K562 (cell line): ENCODE measurements around the gene LAP3. TPM values are rescaled to one million over a fixed set of nuclear protein-coding genes. Genes with fewer than 3 reads are reported as not detected.

Source experiments
- ATAC-seq: fragments of 200-7000 bp; cut with Tn5 transposase; 3 replicates; pipeline ENCODE4 v1.9.1; 2020; ENCODE audit warnings: moderate library complexity
- BruUV-seq: library from RNA; stranded (reverse); fragments of 400-500 nt; replicated peaks from 2 replicates; lab custom pipeline; 2021; lab: Mats Ljungman, UMichigan
- CTCF ChIA-PET: fragments of 300-600 bp; formaldehyde crosslinking; extraction: SDS; loops from one replicate; lab custom pipeline; 2021; ENCODE audit warnings: low intra/inter-chr PET ratio; lab: Yijun Ruan, JAX
- POLR2A ChIA-PET: fragments of 300-600, 350-650 bp; sonication (Branson Sonifier 250); formaldehyde crosslinking; extraction: SDS; loops from one replicate; lab custom pipeline; 2021; ENCODE audit warnings: antibody characterized with exemption, inconsistent platforms; lab: Yijun Ruan, JAX
- DNase-seq, 4 experiments: peaks; one replicate each; pipeline versions ENCODE4 v3.0.0 to v3.0.0-alpha.2; 2011 to 2018; ENCODE audit warnings: low spot score in 3 of 4, mixed read lengths in 3 of 4; ENCODE audit errors: extremely low read depth in 1 of 4
- FAIRE-seq: peaks from 2 replicates; lab custom pipeline; 2011; peaks lifted over from hg19 to GRCh38; lab: Jason Lieb, UNC
- H2AFZ ChIP-seq: 2 replicates; pipeline ENCODE4 v1.6.0; 2011; ENCODE audit warnings: low read depth, low read length, control low read depth, inconsistent platforms
- H3K27ac ChIP-seq: fragments of 200-600 bp; 3 replicates; pipeline ENCODE4 v1.8.0; 2011; ENCODE audit warnings: low read depth, mild to moderate bottlenecking, control low read depth, inconsistent platforms, low read length, moderate library complexity, mixed read lengths; ENCODE audit errors: extremely low read depth
- H3K27me3 ChIP-seq, 2 experiments: fragments of 300-600 bp in 1 of 2; 2 replicates in 1 of 2; 3 replicates in 1 of 2; pipeline versions ENCODE4 v1.6.0 to v1.8.0; 2011; ENCODE audit warnings: inconsistent platforms in 2 of 2, low read length in 2 of 2, mild to moderate bottlenecking in 1 of 2, mixed read lengths in 1 of 2, moderate library complexity in 1 of 2; ENCODE audit not compliant: control insufficient read depth in 2 of 2, insufficient read depth in 2 of 2
- H3K36me3 ChIP-seq: fragments of 300-600 bp; 3 replicates; pipeline ENCODE4 v1.8.0; 2011; ENCODE audit warnings: mild to moderate bottlenecking, low read length, inconsistent platforms; ENCODE audit not compliant: control insufficient read depth, insufficient read depth
- H3K4me1 ChIP-seq, 2 experiments: fragments of 200-600 bp in 1 of 2; replicated peaks in 1 of 2; 2 replicates in 1 of 2; 3 replicates in 1 of 2; pipeline versions ENCODE4 v1.5.1 to v1.8.0; 2011; ENCODE audit warnings: inconsistent platforms in 2 of 2, low read length in 2 of 2, mild to moderate bottlenecking in 1 of 2, mixed read lengths in 1 of 2, moderate library complexity in 1 of 2; ENCODE audit not compliant: control insufficient read depth in 2 of 2, insufficient read depth in 2 of 2
- H3K4me2 ChIP-seq: 2 replicates; pipeline ENCODE4 v1.6.1; 2011; ENCODE audit warnings: low read length, control low read depth, inconsistent platforms, mixed read lengths; ENCODE audit not compliant: insufficient read depth
- H3K4me3 ChIP-seq: fragments of 200-600 bp; sonication (generic), shearing (Covaris generic); 2 replicates; pipeline ENCODE4 v1.5.1; 2016; ENCODE audit warnings: control low read depth, inconsistent platforms
- H3K79me2 ChIP-seq: fragments of 200-600 bp; 3 replicates; pipeline ENCODE4 v1.8.0; 2011; ENCODE audit warnings: low read length, inconsistent platforms; ENCODE audit not compliant: control insufficient read depth, insufficient read depth
- H3K9ac ChIP-seq, 2 experiments: 2 replicates each; pipeline versions ENCODE4 v1.6.0 to v1.6.1; 2011; ENCODE audit warnings: low read depth in 2 of 2, low read length in 2 of 2, control low read depth in 1 of 2, inconsistent platforms in 1 of 2, mild to moderate bottlenecking in 1 of 2, mixed read lengths in 1 of 2; ENCODE audit not compliant: insufficient read depth in 1 of 2
- H3K9me1 ChIP-seq: one replicate; pipeline ENCODE4 v1.6.0; 2011; ENCODE audit warnings: inconsistent platforms, mild to moderate bottlenecking, low read length, moderate library complexity; ENCODE audit not compliant: control insufficient read depth, insufficient read depth
- H3K9me3 ChIP-seq: replicated peaks from 2 replicates; pipeline ENCODE4 v1.5.1; 2011; ENCODE audit warnings: low read depth, low read length, inconsistent platforms; ENCODE audit not compliant: control insufficient read depth, insufficient read depth
- H4K20me1 ChIP-seq: replicated peaks from 2 replicates; pipeline ENCODE4 v1.6.1; 2011; ENCODE audit warnings: low read length, inconsistent platforms, mixed read lengths; ENCODE audit not compliant: control insufficient read depth, insufficient read depth
- BACH1 ChIP-seq: fragments of 200-800 bp; sonication (Bioruptor generic); IDR thresholded peaks from 2 replicates; pipeline ENCODE4 v1.6.1; 2016; ENCODE audit warnings: missing genetic modification characterization, missing compliant biosample characterization
- CBX2 ChIP-seq: fragments of 200-600 bp; sonication (generic); IDR thresholded peaks from one replicate; pipeline ENCODE4 v1.6.1; 2012; ENCODE audit warnings: mild to moderate bottlenecking, low read length, inconsistent platforms; ENCODE audit not compliant: insufficient read depth, poor library complexity, severe bottlenecking
- CCNT2 ChIP-seq: IDR thresholded peaks from 2 replicates; pipeline ENCODE4 v1.6.1; 2011; ENCODE audit warnings: borderline replicate concordance, low read depth, mild to moderate bottlenecking, moderate library complexity, mixed read lengths, low read length; ENCODE audit not compliant: insufficient read length; ENCODE audit errors: extremely low read depth
- DEAF1 ChIP-seq: fragments of 450-650 bp; formaldehyde crosslinking; IDR thresholded peaks from 2 replicates; pipeline ENCODE4 v1.4.0; 2020; ENCODE audit warnings: mild to moderate bottlenecking, moderate library complexity
- ETV5 ChIP-seq: sonication (generic); formaldehyde crosslinking; IDR thresholded peaks from 2 replicates; pipeline ENCODE4 v1.4.0; 2020; ENCODE audit warnings: low read depth, mild to moderate bottlenecking, missing genetic modification reagents
- NCOA1 ChIP-seq: fragments of 450-650 bp; IDR thresholded peaks from 2 replicates; pipeline ENCODE4 v1.6.1; 2016; ENCODE audit warnings: low read depth
- RAD21 ChIP-seq, 2 experiments: fragments of 250-450 bp in 1 of 2; fragments of 450-650 bp in 1 of 2; sonication (Bioruptor Pico) in 1 of 2; formaldehyde crosslinking in 1 of 2; IDR thresholded peaks in 1 of 2; conservative IDR thresholded peaks in 1 of 2; 2 replicates each; pipeline versions ENCODE4 v1.4.0 to v1.8.0; 2020 to 2022; ENCODE audit warnings: mild to moderate bottlenecking in 2 of 2, moderate library complexity in 1 of 2
- ZFPM2 ChIP-seq: fragments of 250-450 bp; sonication (Bioruptor Pico); IDR thresholded peaks from 2 replicates; pipeline ENCODE4 v1.5.1; 2022; ENCODE audit warnings: mild to moderate bottlenecking
- ZNF41 ChIP-seq: fragments of 250-450 bp; sonication (Bioruptor Pico); conservative IDR thresholded peaks from 2 replicates; pipeline ENCODE4 v1.4.0; 2020; ENCODE audit warnings: mild to moderate bottlenecking
- ZNF507 ChIP-seq: conservative IDR thresholded peaks from 2 replicates; pipeline ENCODE4 v1.6.1; 2017; ENCODE audit warnings: missing genetic modification characterization, missing compliant biosample characterization
- WGBS: fragments of 100-300 bp; shearing (Covaris generic); methylation state at CpG from one replicate; pipeline ENCODE4 v1.1.6; 2016; ENCODE audit warnings: low coverage, mixed read lengths; ENCODE audit not compliant: insufficient coverage; ENCODE audit errors: missing lambda C conversion rate; 5-methylcytosine and 5-hydroxymethylcytosine counted together
- in situ Hi-C: fragments of 300-500 bp; cut with MboI; formaldehyde crosslinking; loops from 4 replicates; pipeline ENCODE4 v1.15.0; 2018; ENCODE audit warnings: inconsistent platforms, mixed read lengths
- intact Hi-C: fragments of 100-400 bp; cut with micrococcal nuclease; formaldehyde crosslinking; loops from 2 replicates; pipeline ENCODE4 v1.14.2; 2022
- polyA plus RNA-seq, 8 experiments: library from polyadenylated mRNA; depleted of rRNA in 4 of 8; stranded (reverse) in 5 of 8; unstranded in 3 of 8; fragments of >200 nt; fragmentation: Nextera tagmentation in 2 of 8; fragmentation: Illumina TruSeq in 1 of 8; extraction: Ambion mirVana in 2 of 8; extraction: Trizol in 1 of 8; gene quantifications; 2 replicates each; pipeline versions ENCODE4 v1.2.1 to v1.2.3, GENCODE V29; 2011 to 2014; ENCODE audit warnings: inconsistent platforms in 1 of 8, missing spikeins in 1 of 8
- total RNA-seq, 7 experiments: library from RNA; depleted of rRNA in 6 of 7; stranded (reverse); fragments of >200 nt in 6 of 7; fragmentation: Illumina TruSeq in 2 of 7; extraction: Trizol in 2 of 7; gene quantifications; 2 replicates each; pipeline versions ENCODE4 v1.2.1 to v1.2.3, GENCODE V29; 2011 to 2021; ENCODE audit warnings: low replicate concordance in 1 of 7
- TF ChIP-seq, protein P1 (sequence below), 3 experiments: IDR thresholded peaks in 2 of 3; conservative IDR thresholded peaks in 1 of 3; 2 replicates each; pipeline ENCODE4 v1.5.1; 2011 to 2012; ENCODE audit warnings: low read length in 3 of 3, mild to moderate bottlenecking in 3 of 3, control low read depth in 2 of 3, improper control_type of control experiment in 1 of 3, inconsistent platforms in 1 of 3, low read depth in 1 of 3, mixed read lengths in 1 of 3, moderate library complexity in 1 of 3; ENCODE audit not compliant: insufficient read depth in 2 of 3

Gene LAP3
- total and polyA plus RNA-seq, 9 of the 15 experiments (the other 6 are each of a cell fraction or from before 2014, with no cell fraction given): 82.3 to 170 (median 107) TPM

DNA sequence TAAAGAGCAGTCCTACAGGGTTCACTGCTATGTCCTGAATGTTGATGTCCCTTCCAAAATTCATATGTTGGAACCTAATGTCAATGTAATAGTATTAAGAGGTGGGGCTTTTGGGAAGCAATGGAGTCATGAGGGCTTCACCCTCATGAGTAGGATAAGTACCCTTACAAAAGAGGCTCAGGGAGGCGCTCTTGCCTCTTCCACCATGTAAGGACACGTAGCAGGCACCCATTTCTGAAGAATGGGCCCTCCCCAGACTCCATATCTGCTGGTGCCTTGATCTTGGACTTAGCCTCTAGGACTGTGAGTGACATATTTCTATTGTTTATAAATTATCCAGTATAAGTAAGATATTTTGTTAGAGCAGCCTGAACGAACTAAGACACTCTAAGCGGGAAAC is 53.2 kb downstream of the LAP3 start:
- Histone ChIP-seq H3K9me3 (no peaks in the 10 kb centered on the region), H3K9me1 (no peaks in the 10 kb centered on the region), H4K20me1 (no peaks in the 10 kb centered on the region), H3K4me1 (no peaks in the 10 kb centered on the region; a peak in 1 of 5 replicates), H3K4me3 (no peak overlapping the region), H3K4me2 (no peak overlapping the region), H3K9ac (no peak overlapping the region), H2AFZ (no peak overlapping the region), H3K27me3 (no peaks in the 10 kb centered on the region), H3K36me3 (peaks cover 94% of the 10 kb centered on the region), H3K27ac (no peak overlapping the region), H3K79me2 (no peaks in the 10 kb centered on the region)
- 87% methylated on average over 4 of the region's 4 CpGs for WGBS
- FAIRE-seq (no peak), ATAC-seq (peak; percentile 57), DNase-seq (no peak)
- POLR2A ChIA-PET: no interaction called here
- BruUV-seq: no TSS peak
- intact Hi-C loops (loop anchor here (10.0 kb wide), 1 partner anchor 175 kb away; no protein-coding TSS in a partner anchor), in situ Hi-C loops (no loop called here)
- TF ChIP-seq NCOA1: no peak
- no peak for TF ChIP-seq CBX2
- TF ChIP-seq ZNF507 (tag): no peak
- TF ChIP-seq, protein P1, sequence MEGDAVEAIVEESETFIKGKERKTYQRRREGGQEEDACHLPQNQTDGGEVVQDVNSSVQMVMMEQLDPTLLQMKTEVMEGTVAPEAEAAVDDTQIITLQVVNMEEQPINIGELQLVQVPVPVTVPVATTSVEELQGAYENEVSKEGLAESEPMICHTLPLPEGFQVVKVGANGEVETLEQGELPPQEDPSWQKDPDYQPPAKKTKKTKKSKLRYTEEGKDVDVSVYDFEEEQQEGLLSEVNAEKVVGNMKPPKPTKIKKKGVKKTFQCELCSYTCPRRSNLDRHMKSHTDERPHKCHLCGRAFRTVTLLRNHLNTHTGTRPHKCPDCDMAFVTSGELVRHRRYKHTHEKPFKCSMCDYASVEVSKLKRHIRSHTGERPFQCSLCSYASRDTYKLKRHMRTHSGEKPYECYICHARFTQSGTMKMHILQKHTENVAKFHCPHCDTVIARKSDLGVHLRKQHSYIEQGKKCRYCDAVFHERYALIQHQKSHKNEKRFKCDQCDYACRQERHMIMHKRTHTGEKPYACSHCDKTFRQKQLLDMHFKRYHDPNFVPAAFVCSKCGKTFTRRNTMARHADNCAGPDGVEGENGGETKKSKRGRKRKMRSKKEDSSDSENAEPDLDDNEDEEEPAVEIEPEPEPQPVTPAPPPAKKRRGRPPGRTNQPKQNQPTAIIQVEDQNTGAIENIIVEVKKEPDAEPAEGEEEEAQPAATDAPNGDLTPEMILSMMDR (IDR thresholded peaks at IDR 0.05 in 2 of 3, conservative IDR thresholded peaks at IDR 0.05 in 1 of 3; ENCODE audit: insufficient read depth in 2 of 3, low read depth in 1 of 3, low read length in 3 of 3): peak in 1 of 3 experiments; percentile 18; a peak in 2 of 6 replicates
- TF ChIP-seq BACH1 (tag): no peak
- TF ChIP-seq ZNF41 (CRISPR knock-in tag): no peak
- TF ChIP-seq ETV5: no peak
- TF ChIP-seq CCNT2: no peak
- TF ChIP-seq DEAF1 (CRISPR knock-in tag): no peak
- no peak for TF ChIP-seq ZFPM2
- TF ChIP-seq RAD21 (CRISPR knock-in tag; conservative IDR thresholded peaks at IDR 0.05 in 1 of 2, IDR thresholded peaks at IDR 0.05 in 1 of 2): peak in 1 of 2 experiments; percentile 9; a peak in 1 of 4 replicates
- CTCF ChIA-PET: no interaction called here
